IMR-90 (cell line): Measurements from ENCODE around the gene ZSCAN9. TPM values are rescaled to one million over a fixed set of nuclear protein-coding genes. Genes with fewer than 3 reads are reported as not detected.

Experiments used
- ATAC-seq: fragments of 200-7000 bp; cut with Tn5 transposase; 2 replicates; pipeline ENCODE4 v1.9.1; 2020; ENCODE audit warnings: low read depth, mild to moderate bottlenecking, moderate library complexity
- BruUV-seq: library from RNA; stranded (reverse); fragments of 400-500 nt; replicated peaks from 2 replicates; lab custom pipeline; 2021; lab: Mats Ljungman, UMichigan
- CTCF ChIA-PET: fragments of 300-600 bp; formaldehyde crosslinking; extraction: SDS; loops from one replicate; lab custom pipeline; 2021; ENCODE audit warnings: antibody characterized with exemption; lab: Yijun Ruan, JAX
- POLR2A ChIA-PET: fragments of 300-600 bp; sonication (Branson Sonifier 250); formaldehyde crosslinking; loops from one replicate; lab custom pipeline; 2022; ENCODE audit warnings: antibody characterized with exemption; ENCODE audit not compliant: unreplicated experiment; lab: Charles Lee
- DNase-seq: peaks from one replicate; pipeline ENCODE4 v3.0.0; 2013
- H2AFZ ChIP-seq: replicated peaks from 2 replicates; pipeline ENCODE3; 2013; ENCODE audit warnings: low read length, mild to moderate bottlenecking; ENCODE audit not compliant: poor library complexity
- H2AK5ac ChIP-seq: 2 replicates; pipeline ENCODE4 v1.6.1; 2013; ENCODE audit warnings: low read depth, low read length, inconsistent platforms
- H2AK9ac ChIP-seq: replicated peaks from 2 replicates; pipeline ENCODE3; 2013; ENCODE audit warnings: mild to moderate bottlenecking, low read depth, low read length, moderate library complexity; ENCODE audit not compliant: poor library complexity
- H2BK120ac ChIP-seq: 2 replicates; pipeline ENCODE4 v1.6.1; 2013; ENCODE audit warnings: low read depth, low read length, inconsistent platforms
- H2BK15ac ChIP-seq: 3 replicates; pipeline ENCODE4 v1.6.1; 2013; ENCODE audit warnings: low read depth, low read length, inconsistent platforms
- H2BK20ac ChIP-seq: 2 replicates; pipeline ENCODE4 v1.6.1; 2013; ENCODE audit warnings: low read depth, mild to moderate bottlenecking, inconsistent platforms, low read length, moderate library complexity
- H2BK5ac ChIP-seq: 2 replicates; pipeline ENCODE4 v1.6.1; 2013; ENCODE audit warnings: mild to moderate bottlenecking, low read depth, low read length, inconsistent platforms; ENCODE audit not compliant: poor library complexity, severe bottlenecking
- H3K14ac ChIP-seq: replicated peaks from 2 replicates; pipeline ENCODE4 v1.6.1; 2013; ENCODE audit warnings: low read depth, low read length, inconsistent platforms
- H3K18ac ChIP-seq: 2 replicates; pipeline ENCODE4 v1.6.1; 2013; ENCODE audit warnings: low read depth, low read length, control low read depth
- H3K23ac ChIP-seq: 2 replicates; pipeline ENCODE4 v1.6.1; 2013; ENCODE audit warnings: low read depth, low read length, inconsistent platforms
- H3K27ac ChIP-seq: 2 replicates; pipeline ENCODE4 v1.5.1; 2013; ENCODE audit warnings: mild to moderate bottlenecking, control low read depth, low read length; ENCODE audit not compliant: insufficient read depth
- H3K27me3 ChIP-seq: 2 replicates; pipeline ENCODE4 v1.6.1; 2013; ENCODE audit warnings: low read length; ENCODE audit not compliant: control insufficient read depth, insufficient read depth
- H3K36me3 ChIP-seq: 2 replicates; pipeline ENCODE4 v1.6.1; 2013; ENCODE audit warnings: low read length, mixed read lengths; ENCODE audit not compliant: control insufficient read depth, insufficient read depth
- H3K4ac ChIP-seq: 2 replicates; pipeline ENCODE4 v1.6.1; 2013; ENCODE audit warnings: low read depth, low read length, inconsistent platforms
- H3K4me1 ChIP-seq: 2 replicates; pipeline ENCODE4 v1.6.1; 2013; ENCODE audit warnings: low read length, mixed read lengths; ENCODE audit not compliant: control insufficient read depth, insufficient read depth
- H3K4me2 ChIP-seq: 2 replicates; pipeline ENCODE4 v1.6.1; 2013; ENCODE audit warnings: low read depth, mild to moderate bottlenecking, control low read depth, low read length, moderate library complexity
- H3K4me3 ChIP-seq: 2 replicates; pipeline ENCODE4 v1.5.1; 2013; ENCODE audit warnings: low read depth, mild to moderate bottlenecking, control low read depth, low read length, moderate library complexity; ENCODE audit not compliant: insufficient read depth
- H3K56ac ChIP-seq: 2 replicates; pipeline ENCODE4 v1.6.1; 2013; ENCODE audit warnings: low read length, inconsistent platforms; ENCODE audit not compliant: insufficient read depth; ENCODE audit errors: extremely low read depth
- H3K79me1 ChIP-seq, 2 experiments: 2 replicates each; pipeline ENCODE4 v1.6.1; 2013; ENCODE audit warnings: low read length in 2 of 2, inconsistent platforms in 1 of 2, low read depth in 1 of 2
- H3K9ac ChIP-seq: 2 replicates; pipeline ENCODE4 v1.6.1; 2013; ENCODE audit warnings: low read depth, low read length, control low read depth
- H3K9me1 ChIP-seq: 2 replicates; pipeline ENCODE4 v1.6.1; 2013; ENCODE audit warnings: low read length, inconsistent platforms; ENCODE audit not compliant: insufficient read depth
- H3K9me3 ChIP-seq: 2 replicates; pipeline ENCODE4 v1.6.1; 2013; ENCODE audit warnings: low read length; ENCODE audit not compliant: control insufficient read depth, insufficient read depth
- H4K20me1 ChIP-seq: 2 replicates; pipeline ENCODE4 v1.6.1; 2013; ENCODE audit warnings: low read length, inconsistent platforms; ENCODE audit not compliant: insufficient read depth
- H4K5ac ChIP-seq: 2 replicates; pipeline ENCODE4 v1.6.1; 2013; ENCODE audit warnings: mild to moderate bottlenecking, low read depth, low read length, control low read depth
- H4K8ac ChIP-seq, 2 experiments: 2 replicates each; pipeline ENCODE4 v1.6.1; 2013; ENCODE audit warnings: low read depth in 2 of 2, low read length in 2 of 2, control low read depth in 1 of 2, inconsistent platforms in 1 of 2
- H4K91ac ChIP-seq: 2 replicates; pipeline ENCODE4 v1.6.1; 2013; ENCODE audit warnings: low read depth, low read length, inconsistent platforms; ENCODE audit not compliant: insufficient read depth
- CHD1 ChIP-seq: IDR thresholded peaks from 2 replicates; pipeline ENCODE4 v1.6.1; 2012; ENCODE audit warnings: low read depth, low read length, improper control_type of control experiment
- MXI1 ChIP-seq: IDR thresholded peaks from 2 replicates; pipeline ENCODE4 v1.6.1; 2012; ENCODE audit warnings: low read depth, mild to moderate bottlenecking, low read length, moderate library complexity, borderline replicate concordance
- NFE2L2 ChIP-seq: fragments of 150-350 bp; IDR thresholded peaks from 2 replicates; pipeline ENCODE4 v1.6.1; 2016; ENCODE audit warnings: low read depth, mild to moderate bottlenecking, low read length
- RAD21 ChIP-seq: IDR thresholded peaks from 2 replicates; pipeline ENCODE4 v1.6.1; 2012; ENCODE audit warnings: low read length, improper control_type of control experiment
- RFX5 ChIP-seq: IDR thresholded peaks from 2 replicates; pipeline ENCODE4 v1.8.0; 2012; ENCODE audit warnings: low read depth, mild to moderate bottlenecking, low read length, moderate library complexity
- WGBS, 2 experiments: methylation state at CpG; one replicate each; pipeline versions ENCODE4 v1.1.5 to v1.1.7; 2013; ENCODE audit warnings: missing lambda C conversion rate in 2 of 2; ENCODE audit not compliant: insufficient read length in 1 of 2; ENCODE audit errors: extremely low coverage in 2 of 2; 5-methylcytosine and 5-hydroxymethylcytosine counted together
- dilution Hi-C: fragments of 300-500 bp; cut with HindIII; formaldehyde crosslinking; loops from one replicate; pipeline ENCODE4 v1.14.3; 2018; ENCODE audit warnings: low sequenced_read_pairs; ENCODE audit not compliant: unreplicated experiment
- in situ Hi-C: fragments of 300-500 bp; cut with MboI; formaldehyde crosslinking; loops from 3 replicates; pipeline ENCODE4 v1.14.3; 2019; ENCODE audit warnings: low sequenced_read_pairs, inconsistent platforms, mixed read lengths
- intact Hi-C: fragments of 100-400 bp; cut with micrococcal nuclease; formaldehyde crosslinking; loops from 2 replicates; pipeline ENCODE4 v1.10.0; 2022
- polyA plus RNA-seq, 3 experiments: library from polyadenylated mRNA; depleted of rRNA; stranded (reverse); fragments of >200 nt; gene quantifications; 2 replicates each; pipeline ENCODE4 v1.2.3, GENCODE V29; 2012; ENCODE audit warnings: low replicate concordance in 1 of 3
- total RNA-seq: library from RNA; depleted of rRNA; stranded (reverse); fragments of >200 nt; gene quantifications from 2 replicates; pipeline ENCODE4 v1.2.3, GENCODE V29; 2012
- TF ChIP-seq, protein P1 (sequence below): fragments of 150-350 bp; IDR thresholded peaks from 2 replicates; pipeline ENCODE4 v1.6.1; 2016; ENCODE audit warnings: low read depth, mild to moderate bottlenecking, low read length, moderate library complexity, borderline replicate concordance

The ZSCAN9 gene
- total and polyA plus RNA-seq, 2 of the 4 experiments (the other 2 are of a cell fraction): 13.7 to 17.7 TPM

DNA sequence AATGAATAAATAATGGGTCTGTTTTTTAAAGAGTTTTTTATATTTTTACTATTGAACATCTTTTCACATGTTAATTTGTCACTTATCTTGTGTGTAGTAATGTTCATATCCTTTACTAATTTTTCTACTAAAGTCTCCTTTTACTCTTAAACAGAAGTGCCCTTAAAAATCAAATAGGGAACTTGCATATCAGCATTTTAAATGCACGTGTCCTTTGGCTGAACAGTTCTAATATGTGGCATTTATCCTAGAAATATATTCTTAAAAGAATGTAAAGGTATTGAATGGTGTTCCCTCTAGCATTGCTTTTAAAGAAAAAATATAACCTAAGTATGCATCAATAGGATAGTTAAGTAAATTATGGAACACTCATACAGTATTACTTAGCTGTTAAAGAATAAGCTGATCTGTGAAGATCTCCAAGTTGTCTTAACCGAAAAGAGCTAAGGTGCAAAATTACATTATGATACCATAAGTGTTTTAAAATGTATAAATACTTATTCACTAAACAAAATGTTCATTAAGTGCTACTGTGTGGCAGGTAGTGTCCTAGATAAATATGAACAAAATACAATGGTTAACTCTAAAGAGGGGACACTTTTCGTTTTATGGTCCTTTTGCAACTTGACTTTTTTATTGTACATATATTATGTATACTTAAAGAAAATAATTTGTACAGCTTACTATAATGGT, 55.7 kb downstream of the ZSCAN9 start:
- Histone ChIP-seq H4K5ac (peak overlapping the region; percentile 95), H4K20me1 (no peaks in the 10 kb centered on the region), H3K4me2 (peak overlapping the region; percentile 94), H3K27ac (no peak overlapping the region), H3K36me3 (peaks cover 16% of the 10 kb centered on the region), H3K9me1 (no peaks in the 10 kb centered on the region; the same call in 1 of the 2 replicates), H4K91ac (peak overlapping the region; percentile 85; the same call in 1 of the 2 replicates), H3K4me3 (peak overlapping the region; percentile 95), H2AFZ (peak overlapping the region; percentile 98), H3K14ac (peak overlapping the region; percentile 98), H2AK5ac (no peak overlapping the region), H3K4ac (peak overlapping the region; percentile 93), H2BK20ac (no peak overlapping the region; the same call in 1 of the 2 replicates), H2BK15ac (no peak overlapping the region), H3K23ac (peak overlapping the region; percentile 46; the same call in 1 of the 2 replicates), H4K8ac (peak overlapping the region; percentile 93 to 94), H2AK9ac (no peak overlapping the region), H3K18ac (no peak overlapping the region; the same call in 1 of the 2 replicates), H3K9me3 (peaks cover 3% of the 10 kb centered on the region), H2BK120ac (peak overlapping the region; percentile 61; the same call in 1 of the 2 replicates), H3K9ac (peak overlapping the region; percentile 86), H2BK5ac (peak overlapping the region; percentile 67), H3K4me1 (peaks cover 3% of the 10 kb centered on the region; the same call in 1 of the 2 replicates), H3K56ac (peak overlapping the region; percentile 24; the same call in 1 of the 2 replicates), H3K27me3 (no peaks in the 10 kb centered on the region), H3K79me1 (peaks cover 15 to 25% of the 10 kb centered on the region in 2 experiments)
- TF ChIP-seq MXI1 (no peak), CHD1 (no peak), RFX5 (no peak), NFE2L2 (no peak), RAD21 (no peak)
- TF ChIP-seq, protein P1, sequence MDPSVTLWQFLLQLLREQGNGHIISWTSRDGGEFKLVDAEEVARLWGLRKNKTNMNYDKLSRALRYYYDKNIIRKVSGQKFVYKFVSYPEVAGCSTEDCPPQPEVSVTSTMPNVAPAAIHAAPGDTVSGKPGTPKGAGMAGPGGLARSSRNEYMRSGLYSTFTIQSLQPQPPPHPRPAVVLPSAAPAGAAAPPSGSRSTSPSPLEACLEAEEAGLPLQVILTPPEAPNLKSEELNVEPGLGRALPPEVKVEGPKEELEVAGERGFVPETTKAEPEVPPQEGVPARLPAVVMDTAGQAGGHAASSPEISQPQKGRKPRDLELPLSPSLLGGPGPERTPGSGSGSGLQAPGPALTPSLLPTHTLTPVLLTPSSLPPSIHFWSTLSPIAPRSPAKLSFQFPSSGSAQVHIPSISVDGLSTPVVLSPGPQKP: no peak
- in situ Hi-C loops: no loop called here
- no TSS peak for BruUV-seq
- intact Hi-C loops: loop anchor here (1.0 to 2.0 kb wide), 2 partner anchors 28 to 76 kb away; partner anchors contain the start of gene ZKSCAN4
- ChIA-PET CTCF (interaction anchor here (1.2 kb wide), 1 partner anchor 75 kb away, joined by 3 read pairs; no protein-coding TSS in a partner anchor), POLR2A (interaction anchor here (1.0 kb wide), 1 partner anchor 31 kb away, joined by 5 read pairs; no protein-coding TSS in a partner anchor)
- DNase-seq (no peak), ATAC-seq (no peak)
- no CpG with 5 or more reads among the region's 3 CpGs for WGBS, 2 experiments
- dilution Hi-C loops: no loop called here
